Measurements from ENCODE around the gene HOOK2. TPM values are rescaled to one million over a fixed set of nuclear protein-coding genes. Genes with fewer than 3 reads are reported as not detected.

Gene HOOK2
- total and polyA plus RNA-seq, 2 of the 13 experiments (the other 11 are each of a cell fraction or from before 2014, with no cell fraction given) = 9.2 to 12.9 TPM

- TF ChIP-seq HMGXB4 (CRISPR knock-in tag; IDR thresholded peaks at IDR 0.05; ENCODE audit: borderline replicate concordance in 1 of 2, low read depth in 1 of 2) (peak in 1 of 2 experiments; percentile 20; a peak in 1 of 4 replicates), NCOR1 (IDR thresholded peaks at IDR 0.05; ENCODE audit: borderline replicate concordance, low read length) (peak; percentile 63; the same call in 1 of the 2 replicates), PATZ1 (CRISPR knock-in tag; IDR thresholded peaks at IDR 0.05) (peak; percentile 62), DNMT1 (CRISPR knock-in tag; IDR thresholded peaks at IDR 0.05) (no peak), ONECUT2 (CRISPR knock-in tag; IDR thresholded peaks at IDR 0.05) (peak; percentile 40; the same call in 1 of the 2 replicates), NAIF1 (CRISPR knock-in tag; IDR thresholded peaks at IDR 0.05; ENCODE audit: borderline replicate concordance) (no peak), CTCF (CRISPR knock-in tag; IDR thresholded peaks at IDR 0.05) (peak; percentile 52)
Measured at GRCh38 chr19:12733369-12734214, 41.8 kb downstream of the HOOK2 start (continued).

Measured in HepG2 (cell line).